ENCODE results near the gene MYEF2.

- TF ChIP-seq, protein P1, sequence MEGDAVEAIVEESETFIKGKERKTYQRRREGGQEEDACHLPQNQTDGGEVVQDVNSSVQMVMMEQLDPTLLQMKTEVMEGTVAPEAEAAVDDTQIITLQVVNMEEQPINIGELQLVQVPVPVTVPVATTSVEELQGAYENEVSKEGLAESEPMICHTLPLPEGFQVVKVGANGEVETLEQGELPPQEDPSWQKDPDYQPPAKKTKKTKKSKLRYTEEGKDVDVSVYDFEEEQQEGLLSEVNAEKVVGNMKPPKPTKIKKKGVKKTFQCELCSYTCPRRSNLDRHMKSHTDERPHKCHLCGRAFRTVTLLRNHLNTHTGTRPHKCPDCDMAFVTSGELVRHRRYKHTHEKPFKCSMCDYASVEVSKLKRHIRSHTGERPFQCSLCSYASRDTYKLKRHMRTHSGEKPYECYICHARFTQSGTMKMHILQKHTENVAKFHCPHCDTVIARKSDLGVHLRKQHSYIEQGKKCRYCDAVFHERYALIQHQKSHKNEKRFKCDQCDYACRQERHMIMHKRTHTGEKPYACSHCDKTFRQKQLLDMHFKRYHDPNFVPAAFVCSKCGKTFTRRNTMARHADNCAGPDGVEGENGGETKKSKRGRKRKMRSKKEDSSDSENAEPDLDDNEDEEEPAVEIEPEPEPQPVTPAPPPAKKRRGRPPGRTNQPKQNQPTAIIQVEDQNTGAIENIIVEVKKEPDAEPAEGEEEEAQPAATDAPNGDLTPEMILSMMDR (IDR thresholded peaks at IDR 0.05), result no peak
- TF ChIP-seq POLR2AphosphoS5 (IDR thresholded peaks at IDR 0.05) (no peak), EP300 (IDR thresholded peaks at IDR 0.05) (no peak)
Observed at GRCh38 chr15:48177383-48177765, 721 bp downstream of the MYEF2 start.

Data from suprapubic skin (tissue), 4 donors.